Glutamatergic neuron (in vitro differentiated cells): ENCODE data around the gene TIMP4. TPM values are rescaled to one million over a fixed set of nuclear protein-coding genes. Genes with fewer than 3 reads are reported as not detected.

ENCODE experiments used
- DNase-seq: peaks from one replicate; pipeline ENCODE4 v3.0.0; 2022
- H3K27ac Mint-ChIP-seq: one replicate; pipeline ENCODE4 v1.8.0; 2020; ENCODE audit warnings: mild to moderate bottlenecking, mixed read lengths, inconsistent platforms; ENCODE audit not compliant: unreplicated experiment
- H3K27me3 Mint-ChIP-seq: one replicate; pipeline ENCODE4 v1.8.0; 2020; ENCODE audit warnings: mild to moderate bottlenecking, moderate library complexity, mixed read lengths, inconsistent platforms; ENCODE audit not compliant: unreplicated experiment
- H3K36me3 Mint-ChIP-seq: one replicate; pipeline ENCODE4 v1.8.0; 2020; ENCODE audit warnings: mild to moderate bottlenecking, mixed read lengths, inconsistent platforms; ENCODE audit not compliant: unreplicated experiment
- H3K4me1 Mint-ChIP-seq: one replicate; pipeline ENCODE4 v1.8.0; 2020; ENCODE audit warnings: mild to moderate bottlenecking, low read depth, mixed read lengths, inconsistent platforms; ENCODE audit not compliant: unreplicated experiment
- H3K4me3 Mint-ChIP-seq: one replicate; pipeline ENCODE4 v1.8.0; 2020; ENCODE audit warnings: mild to moderate bottlenecking, mixed read lengths, inconsistent platforms; ENCODE audit not compliant: unreplicated experiment
- H3K9me3 Mint-ChIP-seq: one replicate; pipeline ENCODE4 v1.8.0; 2020; ENCODE audit warnings: mild to moderate bottlenecking, moderate library complexity, mixed read lengths, inconsistent platforms; ENCODE audit not compliant: unreplicated experiment
- CTCF ChIP-seq: fragments of 200-600 bp; sonication (generic); IDR thresholded peaks from one replicate; pipeline ENCODE4 v1.5.0; 2021; ENCODE audit not compliant: partially characterized antibody, unreplicated experiment
- total RNA-seq: library from RNA; stranded (reverse); fragmentation: NEBNext Ultra II Directional; extraction: Animal tissue kit (Norgen Biotek cat#: 25700); gene quantifications from one replicate; pipeline ENCODE4 v1.2.1, GENCODE V29; 2021; ENCODE audit not compliant: unreplicated experiment

Gene TIMP4
- total RNA-seq, 1 donor from 2014 or later: not detected

GRCh38 chr3:12188681-12189287 is 30.1 kb upstream of the TIMP4 start:
- no peak overlapping the region for H3K27ac Mint-ChIP-seq
- no peak for TF ChIP-seq CTCF
- H3K4me3 Mint-ChIP-seq: no peak overlapping the region
- peaks cover 2% of the 10 kb centered on the region for H3K9me3 Mint-ChIP-seq
- H3K36me3 Mint-ChIP-seq: peaks cover 11% of the 10 kb centered on the region
- peaks cover 2% of the 10 kb centered on the region for H3K27me3 Mint-ChIP-seq
- DNase-seq: no peak
- H3K4me1 Mint-ChIP-seq: no peaks in the 10 kb centered on the region

- TF ChIP-seq CTCF: no peak
- peak overlapping the region; percentile 25 for H3K27ac Mint-ChIP-seq
- peaks cover 2% of the 10 kb centered on the region for H3K9me3 Mint-ChIP-seq
- no peak for DNase-seq
- H3K4me1 Mint-ChIP-seq: no peaks in the 10 kb centered on the region
- H3K36me3 Mint-ChIP-seq: peaks cover 11% of the 10 kb centered on the region
- H3K4me3 Mint-ChIP-seq: no peak overlapping the region
- peaks cover 2% of the 10 kb centered on the region for H3K27me3 Mint-ChIP-seq
These were observed 29.6 kb upstream of the TIMP4 start for GRCh38 chr3:12188328-12188648.

- Mint-ChIP-seq H3K4me3 (no peak overlapping the region), H3K9me3 (peaks cover 2% of the 10 kb centered on the region), H3K36me3 (peaks cover 11% of the 10 kb centered on the region), H3K27me3 (peaks cover 3% of the 10 kb centered on the region), H3K4me1 (no peaks in the 10 kb centered on the region), H3K27ac (no peak overlapping the region)
- TF ChIP-seq CTCF: no peak
- no peak for DNase-seq
These were observed 29.0 kb upstream of the TIMP4 start for GRCh38 chr3:12187448-12188327.

GRCh38 chr3:12186515-12187286 is 28.0 kb upstream of the TIMP4 start:
- no peak for TF ChIP-seq CTCF
- no peak for DNase-seq
- H3K4me1 Mint-ChIP-seq: no peaks in the 10 kb centered on the region
- H3K36me3 Mint-ChIP-seq: peaks cover 11% of the 10 kb centered on the region
- peaks cover 4% of the 10 kb centered on the region for H3K27me3 Mint-ChIP-seq
- H3K4me3 Mint-ChIP-seq: no peak overlapping the region
- H3K27ac Mint-ChIP-seq: no peak overlapping the region
- peaks cover 2% of the 10 kb centered on the region for H3K9me3 Mint-ChIP-seq
